H1 (cell line): ENCODE data around the gene IRGC. TPM values are rescaled to one million over a fixed set of nuclear protein-coding genes. Genes with fewer than 3 reads are reported as not detected.

Source experiments
- CTCF ChIA-PET: fragments of 300-600 bp; sonication (Branson Sonifier 250); formaldehyde crosslinking; loops from one replicate; lab custom pipeline; 2021; ENCODE audit not compliant: partially characterized antibody; lab: Charles Lee
- POLR2A ChIA-PET: fragments of 300-600 bp; sonication (Branson Sonifier 250); formaldehyde crosslinking; loops from one replicate; lab custom pipeline; 2021; ENCODE audit warnings: inconsistent platforms; ENCODE audit not compliant: partially characterized antibody; lab: Charles Lee
- DNase-seq, 2 experiments: peaks; one replicate each; pipeline versions ENCODE4 v3.0.0 to v3.0.0-alpha.2; 2010 to 2022; ENCODE audit warnings: low spot score in 2 of 2, low read depth in 1 of 2, mixed read lengths in 1 of 2
- FAIRE-seq: peaks from 2 replicates; lab custom pipeline; 2011; peaks lifted over from hg19 to GRCh38; lab: Jason Lieb, UNC
- H2AFZ ChIP-seq: 2 replicates; pipeline ENCODE4 v1.8.1; 2012; ENCODE audit warnings: low read length, inconsistent platforms
- H2AK5ac ChIP-seq: 2 replicates; pipeline ENCODE4 v1.6.1; 2013; ENCODE audit warnings: low read depth, low read length
- H2BK120ac ChIP-seq: replicated peaks from 2 replicates; pipeline ENCODE3; 2013; ENCODE audit warnings: low read depth, low read length, inconsistent platforms
- H2BK12ac ChIP-seq: 2 replicates; pipeline ENCODE4 v1.6.1; 2013; ENCODE audit warnings: low read depth, low read length
- H2BK15ac ChIP-seq: 2 replicates; pipeline ENCODE4 v1.6.1; 2013; ENCODE audit warnings: low read length
- H2BK20ac ChIP-seq: 2 replicates; pipeline ENCODE4 v1.6.1; 2013; ENCODE audit warnings: low read length
- H2BK5ac ChIP-seq: 2 replicates; pipeline ENCODE4 v1.6.1; 2013; ENCODE audit warnings: low read depth, low read length
- H3K14ac ChIP-seq: 2 replicates; pipeline ENCODE4 v1.6.1; 2013; ENCODE audit warnings: inconsistent platforms; ENCODE audit not compliant: insufficient read length
- H3K18ac ChIP-seq: 2 replicates; pipeline ENCODE4 v1.6.1; 2013; ENCODE audit warnings: low read length; ENCODE audit errors: extremely low read depth
- H3K23ac ChIP-seq: 2 replicates; pipeline ENCODE4 v1.6.1; 2013; ENCODE audit warnings: inconsistent platforms; ENCODE audit not compliant: insufficient read length
- H3K23me2 ChIP-seq: 2 replicates; pipeline ENCODE4 v1.6.1; 2013; ENCODE audit warnings: low read depth, low read length
- H3K27ac ChIP-seq: 2 replicates; pipeline ENCODE4 v1.6.1; 2011; ENCODE audit warnings: low read depth, low read length, inconsistent platforms
- H3K27me3 ChIP-seq, 4 experiments: replicated peaks in 1 of 4; 1 replicate in 1 of 4; 2 replicates in 3 of 4; pipeline versions ENCODE4 v1.6.1 to v1.8.1; 2011 to 2013; ENCODE audit warnings: low read length in 3 of 4, mild to moderate bottlenecking in 3 of 4, inconsistent platforms in 2 of 4, mixed read lengths in 2 of 4, moderate library complexity in 1 of 4; ENCODE audit not compliant: control insufficient read depth in 3 of 4, insufficient read depth in 3 of 4; ENCODE audit errors: extremely low read depth in 1 of 4
- H3K36me3 ChIP-seq, 4 experiments: 2 replicates each; pipeline versions ENCODE4 v1.6.1 to v1.8.1; 2011 to 2013; ENCODE audit warnings: mild to moderate bottlenecking in 4 of 4, low read length in 3 of 4, moderate library complexity in 2 of 4, control low read depth in 1 of 4, inconsistent platforms in 1 of 4; ENCODE audit not compliant: insufficient read depth in 4 of 4, control insufficient read depth in 2 of 4
- H3K4ac ChIP-seq: replicated peaks from 2 replicates; pipeline ENCODE3; 2013; ENCODE audit warnings: low read length, low read depth, mixed read lengths, inconsistent platforms; ENCODE audit not compliant: insufficient read length
- H3K4me1 ChIP-seq, 4 experiments: replicated peaks in 1 of 4; 1 replicate in 1 of 4; 2 replicates in 3 of 4; pipeline versions ENCODE4 v1.6.1 to v1.8.1; 2011 to 2013; ENCODE audit warnings: low read length in 3 of 4, inconsistent platforms in 2 of 4, mixed read lengths in 1 of 4; ENCODE audit not compliant: insufficient read depth in 4 of 4, control insufficient read depth in 3 of 4
- H3K4me2 ChIP-seq, 2 experiments: 2 replicates each; pipeline versions ENCODE4 v1.6.1 to v1.8.1; 2011 to 2013; ENCODE audit warnings: low read depth in 2 of 2, low read length in 2 of 2, control low read depth in 1 of 2, inconsistent platforms in 1 of 2, mild to moderate bottlenecking in 1 of 2; ENCODE audit not compliant: insufficient read depth in 1 of 2
- H3K4me3 ChIP-seq, 4 experiments: fragments of 200-600, 300-600 bp in 1 of 4; sonication (generic), shearing (Covaris generic), sonication (Bioruptor Twin) in 1 of 4; 2 replicates each; pipeline versions ENCODE4 v1.5.1 to v1.8.1; 2011 to 2016; ENCODE audit warnings: low read length in 4 of 4, low read depth in 3 of 4, control low read depth in 2 of 4, inconsistent platforms in 2 of 4, mild to moderate bottlenecking in 2 of 4, mixed read lengths in 1 of 4, moderate library complexity in 1 of 4; ENCODE audit not compliant: insufficient read depth in 2 of 4; ENCODE audit errors: extremely low read depth in 1 of 4
- H3K56ac ChIP-seq: replicated peaks from 2 replicates; pipeline ENCODE3; 2013; ENCODE audit warnings: low read depth, mild to moderate bottlenecking, mixed read lengths, low read length, inconsistent platforms; ENCODE audit not compliant: insufficient read length
- H3K79me1 ChIP-seq: 2 replicates; pipeline ENCODE4 v1.6.1; 2013; ENCODE audit warnings: low read depth, low read length, control low read depth
- H3K79me2 ChIP-seq, 2 experiments: 2 replicates each; pipeline versions ENCODE4 v1.6.1 to v1.8.1; 2012 to 2013; ENCODE audit warnings: low read length in 2 of 2, mild to moderate bottlenecking in 2 of 2, inconsistent platforms in 1 of 2; ENCODE audit not compliant: insufficient read depth in 2 of 2, control insufficient read depth in 1 of 2
- H3K9ac ChIP-seq, 4 experiments: replicated peaks in 1 of 4; 1 replicate in 1 of 4; 2 replicates in 3 of 4; pipeline versions ENCODE4 v1.6.1 to v1.8.1; 2011 to 2013; ENCODE audit warnings: low read depth in 3 of 4, low read length in 3 of 4, control low read depth in 2 of 4, mild to moderate bottlenecking in 2 of 4, moderate library complexity in 2 of 4, inconsistent platforms in 1 of 4; ENCODE audit errors: extremely low read depth in 1 of 4
- H3K9me3 ChIP-seq, 2 experiments: 2 replicates each; pipeline versions ENCODE4 v1.6.1 to v1.8.1; 2012 to 2013; ENCODE audit warnings: mild to moderate bottlenecking in 2 of 2, moderate library complexity in 2 of 2, control low read depth in 1 of 2, inconsistent platforms in 1 of 2, low read depth in 1 of 2, low read length in 1 of 2, mixed read lengths in 1 of 2; ENCODE audit not compliant: insufficient read depth in 2 of 2
- H4K20me1 ChIP-seq, 2 experiments: replicated peaks in 1 of 2; 2 replicates each; pipeline versions ENCODE3 to v1.8.1; 2011 to 2013; ENCODE audit warnings: inconsistent platforms in 2 of 2, low read length in 2 of 2, mild to moderate bottlenecking in 1 of 2; ENCODE audit not compliant: insufficient read depth in 2 of 2, control insufficient read depth in 1 of 2
- H4K5ac ChIP-seq: 2 replicates; pipeline ENCODE4 v1.6.1; 2013; ENCODE audit warnings: low read length, low read depth, mixed read lengths, inconsistent platforms; ENCODE audit not compliant: insufficient read length
- H4K8ac ChIP-seq: 2 replicates; pipeline ENCODE4 v1.8.0; 2013; ENCODE audit warnings: mild to moderate bottlenecking, moderate library complexity, low read length, inconsistent platforms; ENCODE audit not compliant: insufficient read depth; ENCODE audit errors: extremely low read depth
- H4K91ac ChIP-seq: replicated peaks from 2 replicates; pipeline ENCODE3; 2013; ENCODE audit warnings: low read length, mixed read lengths, inconsistent platforms; ENCODE audit not compliant: insufficient read length
- ASH2L ChIP-seq: fragments of 200-600, 300-600 bp; sonication (generic); IDR thresholded peaks from one replicate; pipeline ENCODE4 v1.7.1; 2017; ENCODE audit warnings: low read length
- CBX8 ChIP-seq: fragments of 300-800, 300-1000 bp; sonication (generic); IDR thresholded peaks from 2 replicates; pipeline ENCODE4 v1.7.1; 2016; ENCODE audit warnings: low read depth, low read length, borderline replicate concordance
- EZH2 ChIP-seq: fragments of 200-600 bp; sonication (generic); IDR thresholded peaks from 2 replicates; pipeline ENCODE4 v1.7.1; 2012; ENCODE audit warnings: low read depth, mild to moderate bottlenecking, moderate library complexity, low read length, inconsistent platforms; ENCODE audit not compliant: severe bottlenecking
- FOSL1 ChIP-seq: IDR thresholded peaks from 2 replicates; pipeline ENCODE4 v1.6.1; 2011; ENCODE audit warnings: mild to moderate bottlenecking, low read depth, low read length, moderate library complexity; ENCODE audit not compliant: insufficient read depth
- JUND ChIP-seq: IDR thresholded peaks from 2 replicates; pipeline ENCODE4 v1.6.1; 2011; ENCODE audit warnings: mild to moderate bottlenecking, improper control_type of control experiment, low read length
- KDM1A ChIP-seq: fragments of 200-600, 300-600 bp; sonication (generic); IDR thresholded peaks from 2 replicates; pipeline ENCODE4 v1.7.1; 2016; ENCODE audit warnings: mild to moderate bottlenecking, low read length, borderline replicate concordance
- RBBP5 ChIP-seq: IDR thresholded peaks from 2 replicates; pipeline ENCODE4 v1.7.1; 2012; ENCODE audit warnings: low read depth, mild to moderate bottlenecking, inconsistent platforms, low read length, moderate library complexity, borderline replicate concordance
- SIN3A ChIP-seq, 2 experiments: IDR thresholded peaks in 1 of 2; conservative IDR thresholded peaks in 1 of 2; 2 replicates each; pipeline ENCODE4 v1.6.1; 2011 to 2012; ENCODE audit warnings: low read length in 2 of 2, improper control_type of control experiment in 1 of 2, low read depth in 1 of 2, mild to moderate bottlenecking in 1 of 2
- TAF1 ChIP-seq: IDR thresholded peaks from 2 replicates; pipeline ENCODE4 v1.6.1; 2011; ENCODE audit warnings: mild to moderate bottlenecking, low read depth, low read length
- ZNF274 ChIP-seq: IDR thresholded peaks from 2 replicates; pipeline ENCODE4 v1.7.0; 2012; ENCODE audit warnings: low read length, borderline replicate concordance; ENCODE audit errors: extremely low read depth
- WGBS, 2 experiments: shearing (Covaris generic) in 1 of 2; methylation state at CpG; one replicate each; pipeline versions ENCODE4 v1.1.6 to v1.1.7; 2013 to 2015; ENCODE audit warnings: low lambda C conversion rate in 2 of 2, mixed read lengths in 2 of 2, inconsistent platforms in 1 of 2, low coverage in 1 of 2, missing lambda C conversion rate in 1 of 2; ENCODE audit not compliant: insufficient replicate concordance in 2 of 2, insufficient coverage in 1 of 2, insufficient read length in 1 of 2; ENCODE audit errors: extremely low coverage in 1 of 2, missing lambda C conversion rate in 1 of 2; 5-methylcytosine and 5-hydroxymethylcytosine counted together
- polyA plus RNA-seq, 7 experiments: library from polyadenylated mRNA; depleted of rRNA in 3 of 7; stranded (reverse) in 5 of 7; unstranded in 2 of 7; fragments of >200 nt in 5 of 7; fragments of 200-250 nt in 2 of 7; gene quantifications; 1 replicate in 5 of 7; 2 replicates in 1 of 7; 4 replicates in 1 of 7; pipeline versions ENCODE4 v1.2.1 to v1.2.3, GENCODE V29; 2011 to 2013; ENCODE audit warnings: missing spikeins in 2 of 7, mixed read lengths in 2 of 7
- total RNA-seq: library from RNA; stranded (reverse); fragmentation: NEBNext Ultra II Directional; extraction: Animal tissue kit (Norgen Biotek cat#: 25700); gene quantifications from 2 replicates; pipeline ENCODE4 v1.2.1, GENCODE V29; 2021

Gene IRGC
- total and polyA plus RNA-seq, 2 of the 8 experiments (the other 6 are each of a cell fraction or from before 2014, with no cell fraction given), result not detected

DNA sequence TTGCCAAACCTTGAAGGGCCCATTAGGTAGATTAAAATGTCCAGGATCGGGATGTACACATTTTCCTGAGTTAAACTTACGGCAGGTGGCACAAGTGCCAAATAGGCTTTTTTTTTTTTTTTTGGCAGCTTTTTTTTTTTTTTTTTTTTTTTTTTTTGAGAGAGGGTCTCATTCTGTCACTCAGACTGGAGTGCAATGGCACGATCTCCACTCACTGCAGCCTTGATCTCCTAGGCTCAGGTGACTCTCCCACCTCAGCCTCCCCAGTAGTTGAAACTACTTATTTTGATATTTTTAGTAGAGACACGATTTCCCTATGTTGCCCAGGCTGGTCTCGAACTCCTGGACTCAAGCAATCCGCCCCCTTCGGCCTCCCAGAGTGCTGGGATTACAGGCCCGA lies 9.0 kb downstream of the IRGC start:
- H3K27me3 ChIP-seq, result no peaks in the 10 kb centered on the region
- no peak overlapping the region for H3K27ac ChIP-seq
- no peak overlapping the region for H3K56ac ChIP-seq
- H3K36me3 ChIP-seq, result peaks cover 0 to 3% (median 1%) of the 10 kb centered on the region in 4 experiments; a peak in 1 of 8 replicates
- H2BK5ac ChIP-seq, result no peak overlapping the region
- no peak overlapping the region for H2BK15ac ChIP-seq
- no peak overlapping the region for H3K9ac ChIP-seq
- H4K8ac ChIP-seq, result no peak overlapping the region
- H3K23me2 ChIP-seq, result no peaks in the 10 kb centered on the region
- peaks cover 0 to 6% of the 10 kb centered on the region in 2 experiments for H4K20me1 ChIP-seq
- no peaks in the 10 kb centered on the region for H3K79me2 ChIP-seq
- H2BK120ac ChIP-seq, result no peak overlapping the region
- H3K9me3 ChIP-seq, result no peaks in the 10 kb centered on the region
- FAIRE-seq (no peak), DNase-seq (no peak)
- no peak overlapping the region for H2AFZ ChIP-seq
- H3K4me1 ChIP-seq, result no peaks in the 10 kb centered on the region
- H3K23ac ChIP-seq, result no peak overlapping the region
- H3K79me1 ChIP-seq, result no peaks in the 10 kb centered on the region
- H3K4ac ChIP-seq, result no peak overlapping the region
- TF ChIP-seq JUND, result no peak
- TF ChIP-seq CBX8, result no peak
- no peak for TF ChIP-seq SIN3A (conservative IDR thresholded peaks at IDR 0.05 in 1 of 2, IDR thresholded peaks at IDR 0.05 in 1 of 2; ENCODE audit: low read depth in 1 of 2, low read length in 2 of 2)
- no peak for TF ChIP-seq FOSL1
- TF ChIP-seq ZNF274, result no peak
- no peak for TF ChIP-seq KDM1A
- TF ChIP-seq TAF1, result no peak
- TF ChIP-seq RBBP5, result no peak
- no peak for TF ChIP-seq EZH2
- no peak for TF ChIP-seq ASH2L
- H2BK12ac ChIP-seq, result no peak overlapping the region
- no peak overlapping the region for H3K18ac ChIP-seq
- no peak overlapping the region for H2BK20ac ChIP-seq
- H4K91ac ChIP-seq, result no peak overlapping the region
- H2AK5ac ChIP-seq, result no peak overlapping the region
- POLR2A ChIA-PET, result interaction anchor here (1.0 kb wide), 1 partner anchor 11 kb away, joined by 5 read pairs; no protein-coding TSS in a partner anchor
- H3K4me2 ChIP-seq, result no peak overlapping the region
- WGBS, 2 experiments, result 78% methylated on average over 8 of the region's 8 CpGs; no CpG with 5 or more reads in 1 of the 2 experiments
- H3K4me3 ChIP-seq, result no peak overlapping the region
- no peak overlapping the region for H3K14ac ChIP-seq
- H4K5ac ChIP-seq, result no peak overlapping the region
- CTCF ChIA-PET, result interaction anchor here (0.7 to 4.0 kb wide), 6 partner anchors 8 to 169 kb away, joined by 3 to 25 read pairs (median 6); no protein-coding TSS in a partner anchor
